T47D (cell line): ENCODE data around the gene NHLH1.

Experiments used
- DNase-seq, 2 experiments: peaks; one replicate each; pipeline versions ENCODE4 v3.0.0 to v3.0.0-alpha.2; 2011 to 2012; ENCODE audit warnings: low read depth in 1 of 2, low spot score in 1 of 2
- JUND ChIP-seq: IDR thresholded peaks from 2 replicates; pipeline ENCODE4 v1.6.1; 2012; ENCODE audit warnings: low read depth
- in situ Hi-C: cut with HindIII; loops from 2 replicates; pipeline ENCODE4 v1.10.0; 2016; ENCODE audit warnings: low sequenced_read_pairs, low pct_unique_long_range_greater_than_20kb

Gene NHLH1

GRCh38 chr1:160402001-160402795, 35.3 kb downstream of the NHLH1 start:
- no peak for DNase-seq
- no peak for TF ChIP-seq JUND
- in situ Hi-C loops, result no loop called here

GRCh38 chr1:160403244-160403643, 36.4 kb downstream of the NHLH1 start:
- no peak for TF ChIP-seq JUND
- in situ Hi-C loops, result no loop called here
- DNase-seq, result no peak

- DNase-seq, result no peak
- in situ Hi-C loops, result no loop called here
- TF ChIP-seq JUND, result no peak
Measured at GRCh38 chr1:160404094-160404493, 37.2 kb downstream of the NHLH1 start.

- no peak for DNase-seq
- in situ Hi-C loops, result no loop called here
- TF ChIP-seq JUND, result no peak
Measured at GRCh38 chr1:160405331-160405877, 38.5 kb downstream of the NHLH1 start.

- in situ Hi-C loops, result no loop called here
- DNase-seq, result no peak
- no peak for TF ChIP-seq JUND
Measured at GRCh38 chr1:160406131-160406968, 39.5 kb downstream of the NHLH1 start.

GRCh38 chr1:160407839-160408801, 41.2 kb downstream of the NHLH1 start:
- in situ Hi-C loops, result no loop called here
- no peak for TF ChIP-seq JUND
- DNase-seq, result peak in 1 of 2 experiments; percentile 36

- no peak for TF ChIP-seq JUND
- no peak for DNase-seq
- in situ Hi-C loops, result no loop called here
Measured at GRCh38 chr1:160408864-160409263, 42.0 kb downstream of the NHLH1 start.

GRCh38 chr1:160409486-160409885, 42.6 kb downstream of the NHLH1 start:
- in situ Hi-C loops, result no loop called here
- no peak for TF ChIP-seq JUND
- no peak for DNase-seq

- no peak for DNase-seq
- in situ Hi-C loops, result no loop called here
- no peak for TF ChIP-seq JUND
Measured at GRCh38 chr1:160410406-160411005, 43.6 kb downstream of the NHLH1 start.

GRCh38 chr1:160411271-160412027, 44.6 kb downstream of the NHLH1 start:
- no peak for TF ChIP-seq JUND
- no peak for DNase-seq
- in situ Hi-C loops, result no loop called here

- in situ Hi-C loops, result no loop called here
- DNase-seq, result no peak
- TF ChIP-seq JUND, result no peak
Measured at GRCh38 chr1:160412028-160412362, 45.1 kb downstream of the NHLH1 start.
